ENCODE data around the gene PCBP3. TPM values are rescaled to one million over a fixed set of nuclear protein-coding genes. Genes with fewer than 3 reads are reported as not detected.

Gene PCBP3
- total and polyA plus RNA-seq, 2 of the 8 experiments (the other 6 are each of a cell fraction or from before 2014, with no cell fraction given), result 3.5 to 6.3 TPM

GRCh38 chr21:45876381-45877170 is 233.1 kb downstream of the PCBP3 start:
- no peak for FAIRE-seq
- no peak for TF ChIP-seq BRCA1 (IDR thresholded peaks at IDR 0.05; ENCODE audit: low read depth, low read length)
- no peak for TF ChIP-seq SUZ12 (IDR thresholded peaks at IDR 0.05; ENCODE audit: low read length)
- no peak for TF ChIP-seq SP1 (IDR thresholded peaks at IDR 0.05; ENCODE audit: low read depth, low read length)
- no peak for TF ChIP-seq JUN (IDR thresholded peaks at IDR 0.05; ENCODE audit: low read depth, low read length)
- no peak for TF ChIP-seq TCF12 (IDR thresholded peaks at IDR 0.05; ENCODE audit: low read depth, low read length)
- no peak for TF ChIP-seq SIN3A (conservative IDR thresholded peaks at IDR 0.05 in 1 of 2, IDR thresholded peaks at IDR 0.05 in 1 of 2; ENCODE audit: low read depth in 1 of 2, low read length in 2 of 2)
- no peak for TF ChIP-seq GABPA (IDR thresholded peaks at IDR 0.05; ENCODE audit: borderline replicate concordance, insufficient read depth, low read length)
- no peak for TF ChIP-seq CTCF (IDR thresholded peaks at IDR 0.05; ENCODE audit: control extremely low read depth in 1 of 3, insufficient read depth in 1 of 3, low read depth in 1 of 3, low read length in 3 of 3)
- no peak for TF ChIP-seq ASH2L (IDR thresholded peaks at IDR 0.05; ENCODE audit: low read length)
- TF ChIP-seq MAFK (IDR thresholded peaks at IDR 0.05; ENCODE audit: low read depth, low read length), result no peak

More at GRCh38 chr21:45876381-45877170, 233.1 kb downstream of the PCBP3 start:
- Histone ChIP-seq H3K27me3 (replicated peaks in 1 of 4; ENCODE audit: control insufficient read depth in 3 of 4, extremely low read depth in 1 of 4, insufficient read depth in 3 of 4, low read length in 3 of 4) (no peaks in the 10 kb centered on the region), H2AFZ (ENCODE audit: low read length) (no peak overlapping the region), H3K14ac (ENCODE audit: insufficient read length) (no peak overlapping the region), H2BK20ac (ENCODE audit: low read length) (no peak overlapping the region), H2BK5ac (ENCODE audit: low read depth, low read length) (0 out of 2 replicates have a peak overlapping the region, but pooled peaks have one; percentile 35), H2AK5ac (ENCODE audit: low read depth, low read length) (no peak overlapping the region), H3K23ac (ENCODE audit: insufficient read length) (no peak overlapping the region), H3K79me1 (ENCODE audit: low read depth, low read length) (no peaks in the 10 kb centered on the region), H2BK12ac (ENCODE audit: low read depth, low read length) (no peak overlapping the region), H2BK120ac (replicated peaks; ENCODE audit: low read depth, low read length) (no peak overlapping the region), H3K9me3 (ENCODE audit: insufficient read depth in 2 of 2, low read depth in 1 of 2, low read length in 1 of 2) (no peaks in the 10 kb centered on the region), H3K27ac (ENCODE audit: low read depth, low read length) (no peak overlapping the region), H4K8ac (ENCODE audit: extremely low read depth, insufficient read depth, low read length) (no peak overlapping the region), H3K23me2 (ENCODE audit: low read depth, low read length) (no peaks in the 10 kb centered on the region), H3K4me2 (ENCODE audit: insufficient read depth in 1 of 2, low read depth in 2 of 2, low read length in 2 of 2) (no peak overlapping the region), H3K56ac (replicated peaks; ENCODE audit: insufficient read length, low read depth, low read length) (no peak overlapping the region), H3K36me3 (ENCODE audit: control insufficient read depth in 2 of 4, insufficient read depth in 4 of 4, low read length in 3 of 4) (no peaks in the 10 kb centered on the region), H4K5ac (ENCODE audit: insufficient read length, low read depth, low read length) (no peak overlapping the region), H3K4me3 (ENCODE audit: extremely low read depth in 1 of 4, insufficient read depth in 2 of 4, low read depth in 3 of 4, low read length in 4 of 4) (no peak overlapping the region), H4K20me1 (replicated peaks in 1 of 2; ENCODE audit: control insufficient read depth in 1 of 2, insufficient read depth in 2 of 2, low read length in 2 of 2) (no peaks in the 10 kb centered on the region), H3K18ac (ENCODE audit: extremely low read depth, low read length) (no peak overlapping the region), H3K79me2 (ENCODE audit: control insufficient read depth in 1 of 2, insufficient read depth in 2 of 2, low read length in 2 of 2) (no peaks in the 10 kb centered on the region), H2BK15ac (ENCODE audit: low read length) (no peak overlapping the region), H3K4me1 (replicated peaks in 1 of 4; ENCODE audit: control insufficient read depth in 3 of 4, insufficient read depth in 4 of 4, low read length in 3 of 4) (peaks cover 0 to 3% (median 0%) of the 10 kb centered on the region in 4 experiments; a peak in 3 of 7 replicates), H3K9ac (replicated peaks in 1 of 4; ENCODE audit: extremely low read depth in 1 of 4, low read depth in 3 of 4, low read length in 3 of 4) (no peak overlapping the region; a peak in 2 of 7 replicates), H3K4ac (replicated peaks; ENCODE audit: insufficient read length, low read depth, low read length) (no peak overlapping the region), H4K91ac (replicated peaks; ENCODE audit: insufficient read length, low read length) (no peak overlapping the region)
- DNase-seq (ENCODE audit: low read depth in 1 of 2, low spot score in 2 of 2), result no peak
- CTCF ChIA-PET (ENCODE audit: partially characterized antibody), result interaction anchor here (0.6 to 6.2 kb wide), 10 partner anchors 13 to 231 kb away, joined by 3 to 36 read pairs (median 3); no protein-coding TSS in a partner anchor
- WGBS, 2 experiments (ENCODE audit: extremely low coverage in 1 of 2, insufficient coverage in 1 of 2, insufficient read length in 1 of 2, insufficient replicate concordance in 2 of 2, low coverage in 1 of 2, low lambda C conversion rate in 2 of 2, missing lambda C conversion rate in 1 of 2), result 84% methylated on average over 27 of the region's 28 CpGs; no CpG with 5 or more reads in 1 of the 2 experiments
- POLR2A ChIA-PET (ENCODE audit: partially characterized antibody), result no interaction called here
